Astrocyte (in vitro differentiated cells and primary cell): ENCODE results near the gene ANKRD63.

Source experiments
- EZH2 ChIP-seq: IDR thresholded peaks from 2 replicates; pipeline ENCODE4 v1.6.1; 2012; ENCODE audit warnings: mild to moderate bottlenecking, low read length, inconsistent platforms; ENCODE audit not compliant: insufficient read depth
- TF ChIP-seq, protein P1 (sequence below): IDR thresholded peaks from 2 replicates; pipeline ENCODE4 v1.5.1; 2011; ENCODE audit warnings: low read depth, mild to moderate bottlenecking, inconsistent platforms, low read length, moderate library complexity; ENCODE audit not compliant: insufficient read depth

DNA sequence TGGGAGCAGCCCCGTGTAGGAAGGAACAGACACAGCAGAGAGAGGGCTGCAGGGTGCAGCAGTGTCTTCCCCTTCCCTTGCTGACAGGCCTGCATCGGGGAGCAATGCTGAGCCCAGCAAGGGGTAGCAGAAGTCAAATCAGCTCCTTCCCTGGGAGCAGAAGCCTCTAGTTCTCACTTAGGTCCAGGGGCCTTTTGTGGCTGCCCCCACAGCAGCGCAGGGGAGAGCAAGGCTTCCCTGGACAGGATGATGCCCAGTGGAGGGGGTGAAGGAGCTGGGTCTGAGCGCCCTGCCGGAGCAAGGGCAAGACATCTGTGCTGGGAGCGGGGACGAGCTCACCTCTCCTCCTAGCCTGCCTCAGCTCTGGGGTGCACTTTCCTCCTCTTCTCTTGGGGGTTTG, 24.0 kb upstream of the ANKRD63 start:
- TF ChIP-seq, protein P1, sequence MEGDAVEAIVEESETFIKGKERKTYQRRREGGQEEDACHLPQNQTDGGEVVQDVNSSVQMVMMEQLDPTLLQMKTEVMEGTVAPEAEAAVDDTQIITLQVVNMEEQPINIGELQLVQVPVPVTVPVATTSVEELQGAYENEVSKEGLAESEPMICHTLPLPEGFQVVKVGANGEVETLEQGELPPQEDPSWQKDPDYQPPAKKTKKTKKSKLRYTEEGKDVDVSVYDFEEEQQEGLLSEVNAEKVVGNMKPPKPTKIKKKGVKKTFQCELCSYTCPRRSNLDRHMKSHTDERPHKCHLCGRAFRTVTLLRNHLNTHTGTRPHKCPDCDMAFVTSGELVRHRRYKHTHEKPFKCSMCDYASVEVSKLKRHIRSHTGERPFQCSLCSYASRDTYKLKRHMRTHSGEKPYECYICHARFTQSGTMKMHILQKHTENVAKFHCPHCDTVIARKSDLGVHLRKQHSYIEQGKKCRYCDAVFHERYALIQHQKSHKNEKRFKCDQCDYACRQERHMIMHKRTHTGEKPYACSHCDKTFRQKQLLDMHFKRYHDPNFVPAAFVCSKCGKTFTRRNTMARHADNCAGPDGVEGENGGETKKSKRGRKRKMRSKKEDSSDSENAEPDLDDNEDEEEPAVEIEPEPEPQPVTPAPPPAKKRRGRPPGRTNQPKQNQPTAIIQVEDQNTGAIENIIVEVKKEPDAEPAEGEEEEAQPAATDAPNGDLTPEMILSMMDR: no peak
- TF ChIP-seq EZH2: no peak
